ENCODE results near the gene INPP5F. TPM values are rescaled to one million over a fixed set of nuclear protein-coding genes. Genes with fewer than 3 reads are reported as not detected.

Gene INPP5F
- total and polyA plus RNA-seq, 10 of the 15 experiments (the other 5 are each of a cell fraction or from before 2014, with no cell fraction given) = 6.0 to 49.3 (median 34.3) TPM

DNA sequence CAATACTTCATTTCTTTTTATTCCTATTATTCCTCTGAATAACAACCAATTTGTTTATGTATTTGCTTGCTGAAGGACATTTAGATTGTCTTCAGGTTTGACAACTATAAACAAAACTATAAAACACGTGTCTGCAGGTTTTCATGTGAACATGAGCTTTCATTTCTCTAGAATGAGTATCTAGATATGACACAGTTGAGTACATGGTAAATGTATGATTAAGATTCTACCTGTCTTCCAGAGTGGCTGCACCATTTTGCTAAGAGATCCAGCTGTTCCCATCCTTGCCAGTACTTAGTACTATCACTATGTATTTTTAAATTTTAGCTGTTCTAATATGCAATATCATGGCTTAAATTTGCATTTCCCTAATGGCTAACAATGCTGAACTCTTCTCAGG lies 136.7 kb downstream of the INPP5F start (continued):
- TF ChIP-seq CUX1 (IDR thresholded peaks at IDR 0.05; ENCODE audit: insufficient replicate concordance, low read depth, low read length) (no peak), KAT2A (conservative IDR thresholded peaks at IDR 0.05; ENCODE audit: control insufficient read depth, low read depth, low read length) (no peak), MEF2A (IDR thresholded peaks at IDR 0.05; ENCODE audit: insufficient read depth, low read depth, low read length) (no peak), ESRRA (IDR thresholded peaks at IDR 0.05; ENCODE audit: low read length) (no peak), MTA3 (IDR thresholded peaks at IDR 0.05; ENCODE audit: borderline replicate concordance, low read length) (no peak), SKIL (IDR thresholded peaks at IDR 0.05; ENCODE audit: low read depth, poor library complexity, severe bottlenecking) (no peak), SMC3 (IDR thresholded peaks at IDR 0.05; ENCODE audit: borderline replicate concordance, low read length) (no peak), BACH1 (IDR thresholded peaks at IDR 0.05; ENCODE audit: borderline replicate concordance) (no peak), PRDM15 (CRISPR knock-in tag; IDR thresholded peaks at IDR 0.05) (no peak), LARP7 (IDR thresholded peaks at IDR 0.05) (no peak)
- TF ChIP-seq, protein P1, sequence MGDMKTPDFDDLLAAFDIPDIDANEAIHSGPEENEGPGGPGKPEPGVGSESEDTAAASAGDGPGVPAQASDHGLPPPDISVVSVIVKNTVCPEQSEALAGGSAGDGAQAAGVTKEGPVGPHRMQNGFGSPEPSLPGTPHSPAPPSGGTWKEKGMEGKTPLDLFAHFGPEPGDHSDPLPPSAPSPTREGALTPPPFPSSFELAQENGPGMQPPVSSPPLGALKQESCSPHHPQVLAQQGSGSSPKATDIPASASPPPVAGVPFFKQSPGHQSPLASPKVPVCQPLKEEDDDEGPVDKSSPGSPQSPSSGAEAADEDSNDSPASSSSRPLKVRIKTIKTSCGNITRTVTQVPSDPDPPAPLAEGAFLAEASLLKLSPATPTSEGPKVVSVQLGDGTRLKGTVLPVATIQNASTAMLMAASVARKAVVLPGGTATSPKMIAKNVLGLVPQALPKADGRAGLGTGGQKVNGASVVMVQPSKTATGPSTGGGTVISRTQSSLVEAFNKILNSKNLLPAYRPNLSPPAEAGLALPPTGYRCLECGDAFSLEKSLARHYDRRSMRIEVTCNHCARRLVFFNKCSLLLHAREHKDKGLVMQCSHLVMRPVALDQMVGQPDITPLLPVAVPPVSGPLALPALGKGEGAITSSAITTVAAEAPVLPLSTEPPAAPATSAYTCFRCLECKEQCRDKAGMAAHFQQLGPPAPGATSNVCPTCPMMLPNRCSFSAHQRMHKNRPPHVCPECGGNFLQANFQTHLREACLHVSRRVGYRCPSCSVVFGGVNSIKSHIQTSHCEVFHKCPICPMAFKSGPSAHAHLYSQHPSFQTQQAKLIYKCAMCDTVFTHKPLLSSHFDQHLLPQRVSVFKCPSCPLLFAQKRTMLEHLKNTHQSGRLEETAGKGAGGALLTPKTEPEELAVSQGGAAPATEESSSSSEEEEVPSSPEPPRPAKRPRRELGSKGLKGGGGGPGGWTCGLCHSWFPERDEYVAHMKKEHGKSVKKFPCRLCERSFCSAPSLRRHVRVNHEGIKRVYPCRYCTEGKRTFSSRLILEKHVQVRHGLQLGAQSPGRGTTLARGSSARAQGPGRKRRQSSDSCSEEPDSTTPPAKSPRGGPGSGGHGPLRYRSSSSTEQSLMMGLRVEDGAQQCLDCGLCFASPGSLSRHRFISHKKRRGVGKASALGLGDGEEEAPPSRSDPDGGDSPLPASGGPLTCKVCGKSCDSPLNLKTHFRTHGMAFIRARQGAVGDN (IDR thresholded peaks at IDR 0.05) = no peak
